GM21360 (cell line): ENCODE results near the gene GRAMD1B.
A peak's percentile ranks its signal among the peaks of the same experiment; 100 is the strongest.

Source experiments
- ATAC-seq: cut with Tn5 transposase; IDR thresholded peaks from one replicate; pipeline ENCODE4 v1.9.1; 2021; ENCODE audit warnings: mild to moderate bottlenecking, moderate library complexity; ENCODE audit not compliant: unreplicated experiment

GRAMD1B gene

GRCh38 chr11:123429913-123430720, at the start of gene GRAMD1B:
TSS of gene GRAMD1B (plus strand) at chr11:123430269. CDS start at chr11:123430793, 524 bp downstream.
- peak; percentile 56 for ATAC-seq

GRCh38 chr11:123381149-123381548, 48.9 kb upstream of the GRAMD1B start:
- no peak for ATAC-seq

- ATAC-seq, result peak; percentile 72
Observed at GRCh38 chr11:123381817-123382554, 48.1 kb upstream of the GRAMD1B start.

- ATAC-seq, result peak; percentile 5
Observed at GRCh38 chr11:123382555-123383074, 47.5 kb upstream of the GRAMD1B start.

GRCh38 chr11:123384116-123384515, 46.0 kb upstream of the GRAMD1B start:
- ATAC-seq, result no peak

- no peak for ATAC-seq
Observed at GRCh38 chr11:123386796-123387510, 43.1 kb upstream of the GRAMD1B start.

GRCh38 chr11:123388640-123389039, 41.4 kb upstream of the GRAMD1B start:
- no peak for ATAC-seq

GRCh38 chr11:123390146-123390545, 39.9 kb upstream of the GRAMD1B start:
- no peak for ATAC-seq

GRCh38 chr11:123391646-123392348, 38.3 kb upstream of the GRAMD1B start:
- no peak for ATAC-seq

- no peak for ATAC-seq
Observed at GRCh38 chr11:123392431-123392830, 37.6 kb upstream of the GRAMD1B start.

- ATAC-seq, result peak; percentile 52
Observed at GRCh38 chr11:123392844-123393243, 37.2 kb upstream of the GRAMD1B start.

- ATAC-seq, result peak; percentile 53
Observed at GRCh38 chr11:123393312-123393927, 36.6 kb upstream of the GRAMD1B start.

- ATAC-seq, result no peak
Observed at GRCh38 chr11:123404676-123405075, 25.4 kb upstream of the GRAMD1B start.

- no peak for ATAC-seq
Observed at GRCh38 chr11:123405123-123405592, 24.9 kb upstream of the GRAMD1B start.

GRCh38 chr11:123406441-123407129, 23.5 kb upstream of the GRAMD1B start:
- no peak for ATAC-seq

- ATAC-seq, result peak; percentile 50
Observed at GRCh38 chr11:123407130-123407995, 22.7 kb upstream of the GRAMD1B start.

GRCh38 chr11:123407996-123408597, 22.0 kb upstream of the GRAMD1B start:
- ATAC-seq, result no peak
